GM19452 (cell line): Measurements from ENCODE around the gene GOPC.
A peak's percentile ranks its signal among the peaks of the same experiment; 100 is the strongest.

ENCODE experiments used
- ATAC-seq: cut with Tn5 transposase; IDR thresholded peaks from one replicate; pipeline ENCODE4 v1.9.1; 2021; ENCODE audit not compliant: unreplicated experiment

The GOPC gene

DNA sequence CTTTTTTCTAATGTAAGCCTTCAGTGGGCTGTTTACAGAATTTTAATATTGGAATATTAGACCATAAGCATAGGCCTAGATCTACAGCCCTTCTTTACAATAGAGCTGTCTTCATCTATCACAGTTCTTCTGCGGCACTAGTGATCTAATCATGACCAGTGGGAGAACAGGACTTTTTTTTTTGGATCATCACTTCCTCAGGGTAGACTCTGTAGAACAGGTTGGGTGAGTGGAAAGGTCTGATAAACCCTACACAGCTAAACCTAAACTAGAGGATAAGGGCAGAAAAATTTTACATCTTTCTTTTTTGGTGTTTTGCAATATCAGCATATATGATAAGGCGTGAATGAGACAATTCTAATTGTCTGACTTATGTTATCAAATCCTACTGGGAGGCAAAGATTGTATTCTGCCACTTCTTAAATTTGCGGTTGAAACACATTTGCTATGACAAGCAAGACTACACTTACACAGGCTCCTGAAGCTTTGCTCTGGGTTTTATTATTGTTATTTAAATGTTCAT is 52.2 kb downstream of the GOPC start:
- no peak for ATAC-seq

DNA sequence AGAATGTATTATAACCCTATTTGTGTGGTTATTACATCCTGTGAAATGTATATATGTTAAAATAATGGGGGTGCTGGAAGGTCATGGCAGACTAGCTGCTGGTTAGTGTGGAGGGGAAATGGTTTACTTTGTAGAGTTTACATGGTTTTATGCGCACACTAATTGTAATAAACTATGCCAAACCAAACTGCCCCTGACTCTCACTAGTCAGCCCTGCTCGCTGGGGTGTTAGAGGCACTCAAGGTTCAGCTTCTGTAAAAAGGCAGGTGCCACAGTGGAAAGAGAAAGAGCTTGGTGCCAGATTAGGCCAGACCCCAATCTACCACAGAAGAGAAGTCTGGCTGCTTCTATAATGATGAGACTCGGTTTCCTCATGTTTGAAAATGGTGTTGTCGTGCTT is 52.7 kb downstream of the GOPC start:
- no peak for ATAC-seq

DNA sequence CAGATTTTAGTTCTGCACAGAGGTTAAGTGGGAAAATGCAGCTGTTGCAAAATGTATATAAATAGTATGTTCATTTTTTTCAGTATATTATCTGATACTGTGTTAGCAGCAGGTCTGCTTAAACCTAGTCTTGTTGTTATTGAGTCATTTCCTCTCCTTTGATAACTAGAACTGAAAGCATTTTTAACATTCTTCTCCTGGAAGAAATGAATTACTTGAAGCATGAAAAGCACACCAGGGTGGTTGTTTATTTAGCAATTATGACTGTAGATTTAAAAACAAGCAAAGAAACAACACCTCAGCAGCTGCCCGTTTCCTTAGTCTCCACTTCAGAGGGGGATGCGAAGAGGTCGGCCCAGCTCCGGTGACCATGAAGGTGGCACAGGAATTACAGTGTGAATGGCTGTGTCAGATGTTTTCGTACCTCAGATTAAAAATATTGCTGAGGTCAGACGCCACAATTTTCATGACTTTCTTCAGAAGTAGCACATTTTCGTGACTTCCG is 53.5 kb downstream of the GOPC start:
- no peak for ATAC-seq

DNA sequence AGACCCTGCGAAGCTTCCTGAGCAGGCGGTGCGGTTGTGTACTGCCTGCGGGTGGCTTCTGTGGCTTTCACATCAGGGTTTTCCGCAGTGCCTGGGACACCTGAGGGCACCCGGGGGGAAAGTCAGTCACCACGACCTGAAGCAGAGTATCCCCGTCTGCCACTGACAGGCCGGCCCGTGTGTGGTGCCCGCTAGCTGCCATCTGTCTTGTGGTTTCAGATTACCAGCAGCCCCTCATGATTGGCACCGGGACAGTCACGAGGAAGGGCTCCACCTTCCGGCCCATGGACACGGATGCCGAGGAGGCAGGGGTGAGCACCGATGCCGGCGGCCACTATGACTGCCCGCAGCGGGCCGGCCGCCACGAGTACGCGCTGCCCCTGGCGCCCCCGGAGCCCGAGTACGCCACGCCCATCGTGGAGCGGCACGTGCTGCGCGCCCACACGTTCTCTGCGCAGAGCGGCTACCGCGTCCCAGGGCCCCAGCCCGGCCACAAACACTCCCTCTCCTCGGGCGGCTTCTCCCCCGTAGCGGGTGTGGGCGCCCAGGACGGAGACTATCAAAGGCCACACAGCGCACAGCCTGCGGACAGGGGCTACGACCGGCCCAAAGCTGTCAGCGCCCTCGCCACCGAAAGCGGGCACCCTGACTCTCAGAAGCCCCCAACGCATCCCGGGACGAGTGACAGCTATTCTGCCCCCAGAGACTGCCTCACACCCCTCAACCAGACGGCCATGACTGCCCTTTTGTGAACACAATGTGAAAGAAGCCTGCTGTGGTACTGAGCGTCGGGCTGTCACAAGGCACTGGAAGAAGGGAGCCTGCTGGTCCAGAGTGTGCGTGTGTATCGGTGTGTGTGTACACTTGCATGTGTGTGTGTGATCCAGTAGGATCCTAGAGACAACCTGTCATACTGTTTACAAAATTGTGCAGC is 54.4 kb downstream of the GOPC start:
- peak; percentile 58 for ATAC-seq

DNA sequence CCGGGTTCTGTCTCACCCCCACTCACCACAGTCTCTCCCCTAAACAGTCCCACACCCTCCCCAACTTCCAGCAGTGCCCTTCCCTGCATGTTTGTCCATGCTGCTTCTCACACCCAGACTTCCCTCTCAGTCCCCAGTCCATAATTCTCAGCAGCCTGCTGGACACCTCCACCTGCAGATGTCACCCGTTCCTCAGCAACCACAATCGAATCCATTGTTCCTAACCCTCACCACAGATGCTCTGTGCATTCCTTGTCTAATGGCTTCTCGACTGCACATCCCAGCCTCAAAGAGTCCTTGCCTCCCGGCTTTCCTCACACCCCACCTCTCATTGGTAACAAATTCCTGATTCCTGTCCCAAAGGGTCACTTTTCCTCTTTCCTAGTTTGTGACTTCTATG is 55.6 kb downstream of the GOPC start:
- ATAC-seq: no peak

DNA sequence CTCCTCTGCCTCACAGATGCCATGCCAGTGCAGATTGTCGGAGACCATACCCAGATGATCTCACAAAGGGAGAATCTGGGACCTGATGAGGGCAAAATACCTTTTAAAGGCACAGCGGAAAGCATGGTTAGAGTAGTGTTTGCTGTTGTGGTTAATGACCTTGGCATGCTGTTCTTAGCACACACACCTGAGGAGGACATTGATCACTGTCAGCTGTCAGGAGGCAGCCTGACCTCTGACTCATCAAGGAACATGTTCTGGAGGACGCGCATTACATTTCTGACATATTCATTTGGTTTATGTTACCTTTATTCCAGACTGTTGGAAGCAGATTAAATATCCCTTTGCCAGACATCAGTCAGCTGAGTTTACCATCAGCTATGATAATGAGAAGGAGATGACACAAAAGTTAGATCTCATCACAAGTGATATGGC is 57.1 kb downstream of the GOPC start:
- ATAC-seq: no peak

DNA sequence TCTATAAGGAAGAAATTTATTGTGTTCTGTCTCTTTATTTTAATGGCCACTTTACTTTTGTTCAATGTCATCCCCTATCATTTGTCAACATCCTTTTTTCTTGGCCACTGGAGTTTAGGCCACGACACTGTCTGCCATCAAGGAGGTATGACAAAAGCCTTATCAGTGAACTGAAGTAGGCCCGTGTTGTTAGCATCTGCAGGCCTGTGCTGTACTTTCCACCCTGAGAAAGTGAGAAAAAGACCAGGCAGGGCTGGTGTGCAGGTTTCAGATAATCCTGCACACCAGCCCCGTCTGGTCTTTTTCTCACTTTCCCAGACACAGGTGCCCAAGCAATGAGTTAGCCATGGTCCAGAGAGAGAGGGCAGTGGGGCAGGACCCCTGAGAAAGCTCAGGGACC is 57.6 kb downstream of the GOPC start:
- ATAC-seq: no peak

- ATAC-seq: no peak
These were observed 59.8 kb downstream of the GOPC start for GRCh38 chr6:117542493-117542892.

DNA sequence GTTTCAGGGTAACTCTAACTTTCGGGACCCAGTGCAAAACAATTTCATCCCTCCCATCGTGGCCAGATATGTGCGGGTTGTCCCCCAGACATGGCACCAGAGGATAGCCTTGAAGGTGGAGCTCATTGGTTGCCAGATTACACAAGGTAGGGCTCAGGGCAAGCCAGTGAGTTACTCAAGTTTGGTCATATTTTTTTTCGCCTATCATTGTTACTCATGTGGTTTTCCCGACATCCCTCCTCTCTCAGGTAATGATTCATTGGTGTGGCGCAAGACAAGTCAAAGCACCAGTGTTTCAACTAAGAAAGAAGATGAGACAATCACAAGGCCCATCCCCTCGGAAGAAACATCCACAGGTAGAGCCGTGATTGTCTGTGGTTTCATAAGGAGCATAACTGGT is 61.6 kb downstream of the GOPC start:
- no peak for ATAC-seq

DNA sequence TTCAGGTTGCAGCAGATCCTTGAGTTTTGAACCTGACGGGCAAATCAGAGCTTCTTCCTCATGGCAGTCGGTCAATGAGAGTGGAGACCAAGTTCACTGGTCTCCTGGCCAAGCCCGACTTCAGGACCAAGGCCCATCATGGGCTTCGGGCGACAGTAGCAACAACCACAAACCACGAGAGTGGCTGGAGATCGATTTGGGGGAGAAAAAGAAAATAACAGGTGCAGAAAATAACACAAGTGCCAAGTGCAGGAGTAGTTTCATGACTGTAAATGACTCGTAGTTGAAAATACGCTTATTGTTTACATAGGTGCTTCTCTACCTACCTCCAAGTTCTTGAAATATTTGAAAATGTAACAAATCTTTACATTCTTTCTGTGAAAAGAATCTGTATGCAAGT is 63.7 kb downstream of the GOPC start:
- no peak for ATAC-seq

DNA sequence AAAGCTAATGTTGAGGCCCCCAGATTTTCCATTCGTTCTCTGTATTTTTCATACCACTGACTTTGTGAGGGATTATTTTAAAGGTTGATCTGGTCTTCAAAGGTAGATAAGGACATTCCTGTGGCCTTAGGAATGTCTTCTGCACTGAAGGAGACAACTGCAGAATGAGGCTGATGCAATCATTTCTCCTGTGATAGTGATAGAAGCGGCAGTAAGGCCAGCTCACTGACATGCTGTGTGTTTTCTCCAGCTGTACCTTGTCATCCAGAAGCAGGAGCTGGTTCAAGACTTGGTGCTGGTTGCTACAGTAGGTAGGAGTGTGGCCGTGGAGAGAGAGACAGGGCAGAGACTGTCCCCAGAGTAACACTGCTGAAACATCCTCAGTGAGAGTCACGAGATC is 66.0 kb downstream of the GOPC start:
- no peak for ATAC-seq

- ATAC-seq: no peak
These were observed 67.3 kb downstream of the GOPC start for GRCh38 chr6:117534974-117535373.

- ATAC-seq: no peak
These were observed 68.5 kb downstream of the GOPC start for GRCh38 chr6:117533775-117534174.

- ATAC-seq: no peak
These were observed 70.2 kb downstream of the GOPC start for GRCh38 chr6:117531809-117532725.

- no peak for ATAC-seq
These were observed 71.0 kb downstream of the GOPC start for GRCh38 chr6:117531346-117531745.

DNA sequence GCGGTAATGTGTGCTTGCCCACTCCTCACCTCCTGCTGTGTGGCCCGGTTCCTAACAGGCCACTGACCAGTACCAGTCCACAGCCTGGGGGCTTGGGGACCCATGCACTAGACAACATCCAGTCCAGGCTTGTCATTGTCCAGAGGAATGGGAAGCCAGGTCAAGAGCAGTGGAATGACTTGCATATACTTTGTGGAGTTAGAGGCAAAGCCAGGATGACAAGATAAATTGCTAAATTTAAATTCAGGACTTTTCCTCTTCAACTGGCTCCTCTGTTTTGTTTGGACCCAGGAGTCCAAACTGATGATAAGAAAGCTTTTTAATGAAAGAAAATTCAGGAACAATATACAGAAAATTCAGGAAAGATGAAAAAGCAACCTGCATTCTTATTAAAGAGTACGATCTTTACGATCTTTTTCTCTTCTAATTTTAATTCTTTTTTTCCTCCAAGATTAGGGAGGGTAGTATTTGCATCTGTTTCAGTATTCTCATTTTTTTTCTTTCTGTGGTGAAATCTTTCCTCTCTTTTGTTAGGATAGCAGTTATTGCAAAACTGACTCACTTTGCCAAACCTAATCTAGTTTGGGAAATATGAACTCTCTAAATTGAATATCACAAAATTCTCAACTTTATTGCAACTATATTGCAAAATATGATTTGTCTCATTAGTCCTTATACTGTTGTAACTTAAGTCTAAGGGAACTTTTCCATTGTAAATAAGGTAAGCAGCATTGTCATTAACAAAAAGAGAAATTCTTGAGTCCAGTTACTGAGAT is 71.7 kb downstream of the GOPC start:
- ATAC-seq: no peak

DNA sequence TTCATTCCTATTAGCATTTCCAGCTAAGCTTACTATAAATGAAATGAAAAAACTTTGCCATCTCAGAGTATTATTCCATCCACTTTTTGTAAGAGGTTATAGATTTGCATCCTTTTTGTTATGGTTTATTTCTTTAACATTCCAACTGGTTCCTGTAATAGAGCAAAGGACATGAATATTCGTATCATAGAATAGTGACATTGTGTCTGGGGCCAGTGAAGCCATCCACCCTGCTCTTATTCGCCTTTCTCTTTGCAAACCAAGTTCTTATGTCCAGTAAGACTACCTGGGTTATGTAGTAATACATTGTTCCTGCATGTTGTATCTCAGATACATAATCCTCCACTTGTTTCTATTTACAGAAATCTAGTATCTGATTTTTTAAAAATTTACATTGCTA is 76.7 kb downstream of the GOPC start:
- no peak for ATAC-seq

- ATAC-seq: no peak
These were observed 80.4 kb downstream of the GOPC start for GRCh38 chr6:117521791-117522502.

GRCh38 chr6:117520603-117521395 is 81.5 kb downstream of the GOPC start:
- ATAC-seq: no peak
